HG02588 (cell line): Measurements from ENCODE around the gene SMC6.

Source experiments
- ATAC-seq: cut with Tn5 transposase; IDR thresholded peaks from one replicate; pipeline ENCODE4 v1.9.1; 2021; ENCODE audit warnings: mild to moderate bottlenecking, moderate library complexity; ENCODE audit not compliant: unreplicated experiment

Gene SMC6

GRCh38 chr2:17768894-17769293 is 15.3 kb upstream of the SMC6 start:
- no peak for ATAC-seq

- ATAC-seq: no peak
Measured at GRCh38 chr2:17765398-17765797, 11.8 kb upstream of the SMC6 start.

GRCh38 chr2:17763641-17764333 is 10.2 kb upstream of the SMC6 start:
- ATAC-seq: no peak

GRCh38 chr2:17762451-17762850 is 8.8 kb upstream of the SMC6 start:
- ATAC-seq: no peak

GRCh38 chr2:17759805-17760204 is 6.2 kb upstream of the SMC6 start:
- ATAC-seq: no peak

GRCh38 chr2:17758118-17758517 is 4.5 kb upstream of the SMC6 start:
- ATAC-seq: no peak

GRCh38 chr2:17757321-17757720 is 3.7 kb upstream of the SMC6 start:
- no peak for ATAC-seq

- ATAC-seq: no peak
Measured at GRCh38 chr2:17756668-17757067, 3.1 kb upstream of the SMC6 start.

- ATAC-seq: no peak
Measured at GRCh38 chr2:17754773-17755425, 1.3 kb upstream of the SMC6 start.

- ATAC-seq: peak; percentile 35
Measured at GRCh38 chr2:17752892-17753802, 463 bp downstream of the SMC6 start.

GRCh38 chr2:17752246-17752645 is 1.4 kb downstream of the SMC6 start:
- peak; percentile 10 for ATAC-seq

GRCh38 chr2:17749753-17750438 is 3.7 kb downstream of the SMC6 start:
- ATAC-seq: peak; percentile 12

GRCh38 chr2:17748745-17749144 is 4.9 kb downstream of the SMC6 start:
- ATAC-seq: no peak

GRCh38 chr2:17747684-17748452 is 5.7 kb downstream of the SMC6 start:
- ATAC-seq: no peak

- no peak for ATAC-seq
Measured at GRCh38 chr2:17740203-17740602, 13.4 kb downstream of the SMC6 start.

- ATAC-seq: no peak
Measured at GRCh38 chr2:17736989-17737388, 16.6 kb downstream of the SMC6 start.

- ATAC-seq: no peak
Measured at GRCh38 chr2:17735864-17736263, 17.7 kb downstream of the SMC6 start.

GRCh38 chr2:17733599-17733998 is 20.0 kb downstream of the SMC6 start:
- no peak for ATAC-seq

- ATAC-seq: no peak
Measured at GRCh38 chr2:17729880-17730279, 23.7 kb downstream of the SMC6 start.

- no peak for ATAC-seq
Measured at GRCh38 chr2:17728210-17728609, 25.4 kb downstream of the SMC6 start.
